Kidney capillary endothelial cell (primary cell): Measurements from ENCODE around the gene OSR1.

Experiments used
- DNase-seq: peaks from one replicate; pipeline ENCODE4 v3.0.0-alpha.2; 2018; ENCODE audit warnings: low spot score

OSR1 gene

GRCh38 chr2:19357402-19358241 is 801 bp downstream of the OSR1 start:
- DNase-seq = no peak

DNA sequence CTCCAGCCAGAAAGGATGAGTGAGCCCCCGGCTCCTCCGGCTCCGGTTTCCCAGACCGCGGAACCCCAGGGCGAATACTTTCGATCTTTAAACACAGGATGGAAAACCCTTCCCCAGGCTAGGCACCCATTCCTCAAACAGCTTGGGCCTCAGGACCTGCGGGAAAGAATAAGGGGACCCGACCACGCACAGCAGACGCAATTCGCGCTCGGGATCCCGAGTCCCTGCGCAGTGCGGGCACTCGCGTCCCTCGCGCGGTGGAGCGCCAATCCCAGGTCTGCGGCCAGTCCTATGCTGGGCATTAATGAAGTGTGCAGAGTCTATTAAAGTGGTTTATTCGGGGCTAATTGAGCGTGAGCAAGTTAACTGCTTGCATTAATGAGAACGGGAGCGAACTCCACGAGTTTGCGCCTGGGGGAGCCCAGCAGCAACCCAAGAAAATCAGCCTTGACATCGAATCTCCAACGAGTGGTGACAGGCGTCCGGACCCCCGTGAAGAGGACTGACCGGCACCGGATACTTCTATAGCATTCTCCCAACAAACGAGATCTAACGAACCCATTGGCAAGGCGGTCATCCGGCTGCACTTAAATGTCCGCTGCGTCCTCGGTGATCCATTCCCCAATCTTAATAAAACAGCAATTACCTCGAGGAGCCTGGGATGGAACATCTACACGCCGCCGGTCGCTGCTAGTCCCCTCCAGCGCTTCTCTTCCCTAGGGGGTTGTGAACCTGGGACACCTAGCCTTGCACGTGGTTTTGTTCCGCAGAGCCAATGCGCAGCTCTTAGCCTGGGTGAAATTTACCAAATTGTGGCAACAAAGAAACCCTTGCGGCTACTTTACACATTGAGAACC is 1.6 kb downstream of the OSR1 start:
- DNase-seq = no peak

GRCh38 chr2:19355931-19356544 is 2.4 kb downstream of the OSR1 start:
- DNase-seq = no peak

GRCh38 chr2:19355416-19355821 is 3.0 kb downstream of the OSR1 start:
- no peak for DNase-seq

GRCh38 chr2:19355014-19355405 is 3.4 kb downstream of the OSR1 start:
- DNase-seq = no peak

DNA sequence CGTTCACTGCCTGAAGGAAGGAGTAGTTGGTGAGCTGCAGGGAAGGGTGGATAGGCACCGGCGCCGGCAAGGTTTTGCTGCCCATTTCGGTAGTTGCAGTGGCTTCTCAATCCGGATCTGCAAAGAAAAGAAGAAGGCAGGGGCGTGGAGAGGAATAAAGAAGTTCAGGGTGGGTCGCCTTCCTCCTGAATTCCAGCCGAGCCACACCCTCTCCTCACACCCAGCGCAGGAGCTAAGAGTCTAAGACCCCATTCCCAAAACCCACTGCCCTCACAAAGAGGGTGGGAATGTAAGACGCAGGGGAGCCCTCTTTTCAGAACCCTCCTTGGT is 4.7 kb downstream of the OSR1 start:
- DNase-seq = no peak

DNA sequence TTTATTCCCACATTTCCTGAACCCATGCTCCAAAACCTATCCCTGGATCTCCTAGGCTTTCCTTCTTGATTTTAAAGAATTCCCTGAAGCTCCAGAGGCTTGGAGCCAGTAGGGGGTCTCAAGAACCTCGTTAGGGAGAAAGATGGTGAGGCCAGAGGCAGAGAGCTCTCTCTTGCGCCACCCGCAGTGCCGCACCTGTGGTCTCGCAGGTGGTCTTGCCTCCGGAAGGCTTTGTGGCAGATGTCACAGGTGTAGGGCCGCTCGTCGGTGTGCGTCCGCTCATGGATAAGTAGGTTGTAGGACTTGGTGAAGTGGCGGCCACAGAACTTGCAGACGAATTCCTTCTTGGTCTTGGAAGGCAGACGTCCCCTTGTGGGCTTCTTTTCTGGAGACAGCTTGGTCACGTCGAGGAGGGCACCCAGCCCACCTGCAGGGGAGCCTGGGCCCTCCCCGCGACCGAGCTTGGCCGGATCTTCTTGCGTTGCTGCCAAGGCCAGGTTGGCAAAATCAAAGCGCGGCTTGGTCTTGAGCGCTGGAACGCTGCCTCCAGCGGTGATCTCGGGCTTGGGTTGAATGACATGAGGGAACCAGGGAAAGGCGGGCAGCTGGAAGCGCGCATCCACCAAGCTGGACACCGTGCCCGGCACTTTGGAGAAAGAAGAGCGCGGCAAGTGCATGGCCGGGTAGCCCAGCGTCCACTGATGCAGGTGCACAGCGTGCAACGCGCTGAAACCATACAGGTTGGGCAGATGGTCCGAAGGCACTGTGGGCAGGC is 5.3 kb downstream of the OSR1 start:
- no peak for DNase-seq

DNA sequence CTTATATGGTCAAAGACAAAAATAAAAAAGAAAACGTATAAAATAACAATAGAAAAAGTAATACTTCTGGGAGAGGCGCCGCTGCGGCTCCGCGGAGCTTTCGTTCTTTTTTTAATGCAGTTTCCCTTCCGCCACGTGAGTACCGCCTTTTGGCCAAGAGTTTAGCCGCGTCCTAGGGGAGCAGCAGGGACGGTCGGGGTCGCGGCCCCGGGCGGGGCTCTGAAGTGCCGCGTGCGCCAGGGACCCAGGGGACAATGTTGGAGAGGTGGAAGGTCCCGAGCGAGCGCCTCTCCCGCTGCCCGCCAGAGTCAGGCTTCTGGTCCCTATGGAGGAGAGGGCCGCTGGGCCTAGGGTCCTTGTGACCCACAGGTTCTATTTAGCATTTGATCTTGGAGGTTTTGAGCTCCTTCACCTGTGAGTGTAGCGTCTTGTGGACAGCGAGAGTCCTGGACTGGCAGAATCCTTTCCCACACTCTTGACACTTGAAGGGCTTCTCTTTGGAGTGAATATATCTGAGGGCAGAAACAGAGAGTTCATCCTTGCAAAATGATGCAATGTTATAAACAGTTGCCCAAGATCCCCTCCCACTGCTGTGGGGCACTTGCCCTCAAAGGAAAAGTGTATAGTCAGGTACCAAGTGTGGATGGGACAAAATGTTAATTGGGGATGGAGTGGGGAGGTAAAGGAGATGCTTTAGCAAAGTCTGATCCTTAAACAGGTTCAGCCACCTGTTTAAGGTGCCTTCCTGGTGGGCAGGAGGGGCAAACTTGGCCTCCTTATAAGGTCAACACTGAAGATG is 6.3 kb downstream of the OSR1 start:
- DNase-seq = no peak

- no peak for DNase-seq
These were observed 6.9 kb downstream of the OSR1 start for GRCh38 chr2:19351499-19351898.

- DNase-seq = no peak
These were observed 7.6 kb downstream of the OSR1 start for GRCh38 chr2:19350678-19351401.

GRCh38 chr2:19349911-19350677 is 8.3 kb downstream of the OSR1 start:
- peak; percentile 63 for DNase-seq

DNA sequence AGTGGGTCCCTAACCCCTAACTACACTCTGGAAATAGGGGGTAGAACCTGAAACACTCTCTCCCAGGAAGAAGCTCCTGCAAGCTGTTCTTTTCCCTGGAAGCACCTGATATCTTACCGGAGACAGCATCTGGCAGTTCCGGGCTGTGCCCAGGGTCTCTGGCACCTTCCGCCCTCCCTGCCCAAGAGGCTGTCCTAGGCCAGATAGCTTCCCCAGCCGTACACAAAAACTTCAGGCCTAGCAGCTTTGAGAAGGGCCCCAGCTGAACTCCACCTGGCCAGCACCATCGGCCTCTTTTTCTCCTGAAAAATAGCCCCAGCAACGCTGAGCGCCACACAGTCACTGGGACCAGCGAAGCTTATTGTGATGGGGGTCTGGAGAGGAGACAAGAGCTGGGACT is 9.7 kb downstream of the OSR1 start:
- no peak for DNase-seq

DNA sequence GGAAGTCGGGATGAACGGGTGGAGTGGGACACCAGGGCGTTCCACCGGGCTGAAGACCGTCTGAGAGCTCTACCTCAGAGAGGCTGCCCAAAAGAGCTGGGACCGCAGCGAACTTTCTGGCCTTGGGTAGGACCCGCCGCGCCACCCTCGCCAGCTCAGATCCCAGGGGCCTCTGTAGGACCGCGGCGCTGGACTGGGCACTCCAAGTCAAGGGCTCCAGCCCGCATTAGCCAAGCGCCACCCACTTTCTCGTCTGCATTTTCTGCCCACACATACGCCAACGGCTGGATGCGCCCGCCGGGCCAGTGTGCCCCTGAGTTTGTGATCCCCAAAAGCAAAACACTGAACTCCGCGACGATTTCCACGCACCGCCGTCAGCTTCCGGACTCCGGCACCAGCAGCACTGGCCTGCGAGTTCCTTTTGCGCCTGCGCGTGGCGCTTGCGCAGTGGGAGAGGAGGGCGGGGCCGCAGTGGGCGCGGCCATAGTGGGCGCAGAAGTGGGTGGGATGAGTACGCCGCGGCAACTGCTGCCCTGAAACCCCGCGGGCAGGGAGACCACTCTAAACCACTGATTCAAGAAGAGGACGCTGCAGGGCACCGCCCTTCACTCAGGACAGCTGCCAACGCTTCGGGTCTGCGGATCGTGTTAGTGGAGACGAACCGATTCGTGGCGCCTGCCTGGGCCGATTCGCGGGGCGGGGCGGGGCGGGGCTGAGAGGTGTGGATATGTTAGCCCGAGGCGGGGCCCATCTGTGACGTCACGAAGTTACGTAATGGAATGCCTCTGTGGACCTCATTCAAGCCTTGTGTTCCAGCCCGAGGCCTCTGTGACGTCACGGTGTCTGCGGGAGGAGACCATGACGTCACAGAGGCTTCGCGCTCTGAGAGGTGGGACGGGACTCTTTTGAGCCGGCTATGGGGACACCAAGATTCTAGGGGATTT is 10.5 kb downstream of the OSR1 start:
- peak; percentile 88 for DNase-seq

GRCh38 chr2:19346983-19347618 is 11.3 kb downstream of the OSR1 start:
- DNase-seq = no peak

- no peak for DNase-seq
These were observed 20.7 kb downstream of the OSR1 start for GRCh38 chr2:19337742-19338141.

GRCh38 chr2:19337202-19337601 is 21.2 kb downstream of the OSR1 start:
- no peak for DNase-seq

GRCh38 chr2:19336781-19337180 is 21.6 kb downstream of the OSR1 start:
- DNase-seq = no peak

- no peak for DNase-seq
These were observed 25.9 kb downstream of the OSR1 start for GRCh38 chr2:19332503-19332902.
